Stomach (tissue), 4 donors: ENCODE results near the gene CLASP2.

Experiments used
- CTCF ChIP-seq, 7 experiments: fragments of 450-650 bp in 4 of 7; fragments of 200-600 bp in 3 of 7; sonication (generic) in 3 of 7; IDR thresholded peaks; one replicate each; pipeline ENCODE4 v1.5.1; 2016 to 2019; ENCODE audit warnings: antibody characterized with exemption in 7 of 7, control low read depth in 2 of 7, mild to moderate bottlenecking in 1 of 7
- POLR2A ChIP-seq, 4 donors: fragments of 450-650 bp; IDR thresholded peaks; one replicate each; pipeline ENCODE4 v1.6.1; 2016; ENCODE audit warnings: antibody characterized with exemption in 4 of 4, control low read depth in 2 of 4, mild to moderate bottlenecking in 1 of 4, moderate library complexity in 1 of 4
- POLR2AphosphoS5 ChIP-seq, 3 donors: sonication (generic); formaldehyde crosslinking; IDR thresholded peaks; one replicate each; pipeline ENCODE4 v1.6.1; 2016; ENCODE audit warnings: antibody characterized with exemption in 3 of 3

GRCh38 chr3:33678073-33678472 lies 40.0 kb downstream of the CLASP2 start:
- no peak for TF ChIP-seq CTCF (IDR thresholded peaks at IDR 0.05)
- TF ChIP-seq POLR2A (IDR thresholded peaks at IDR 0.05) = no peak
- no peak for TF ChIP-seq POLR2AphosphoS5 (IDR thresholded peaks at IDR 0.05)
